Measurements from ENCODE around the gene TMEM200C. TPM values are rescaled to one million over a fixed set of nuclear protein-coding genes. Genes with fewer than 3 reads are reported as not detected.

TMEM200C gene
- polyA plus RNA-seq (2014; cell fraction: cytosol; rRNA removed): 0.93 and 1.7 TPM in 2 replicates
- polyA plus RNA-seq (2014; cell fraction: nucleus; rRNA removed): 1.2 and 2.1 TPM in 2 replicates

- peak; percentile 8 for DNase-seq (ENCODE audit: low spot score)
These were observed at the start of gene TMEM200C for GRCh38 chr18:5895299-5895875. Gene TMEM200C, minus strand, starts transcription at chr18:5895522. Its CDS starts 3,459 bp downstream, at chr18:5892063.

- DNase-seq (ENCODE audit: low spot score): no peak
These were observed 49.1 kb upstream of the TMEM200C start for GRCh38 chr18:5944448-5944847.

- no peak for DNase-seq (ENCODE audit: low spot score)
These were observed 48.2 kb upstream of the TMEM200C start for GRCh38 chr18:5943514-5943913.

- no peak for DNase-seq (ENCODE audit: low spot score)
These were observed 47.3 kb upstream of the TMEM200C start for GRCh38 chr18:5942591-5942990.

- no peak for DNase-seq (ENCODE audit: low spot score)
These were observed 46.6 kb upstream of the TMEM200C start for GRCh38 chr18:5941890-5942289.

GRCh38 chr18:5939801-5940667, 44.7 kb upstream of the TMEM200C start:
- DNase-seq (ENCODE audit: low spot score): no peak

- DNase-seq (ENCODE audit: low spot score): no peak
These were observed 42.5 kb upstream of the TMEM200C start for GRCh38 chr18:5937795-5938194.

GRCh38 chr18:5937121-5937520, 41.8 kb upstream of the TMEM200C start:
- no peak for DNase-seq (ENCODE audit: low spot score)

GRCh38 chr18:5930789-5931188, 35.5 kb upstream of the TMEM200C start:
- DNase-seq (ENCODE audit: low spot score): no peak

GRCh38 chr18:5918205-5918858, 23.0 kb upstream of the TMEM200C start:
- no peak for DNase-seq (ENCODE audit: low spot score)

GRCh38 chr18:5914951-5915350, 19.6 kb upstream of the TMEM200C start:
- DNase-seq (ENCODE audit: low spot score): no peak

GRCh38 chr18:5914016-5914415, 18.7 kb upstream of the TMEM200C start:
- no peak for DNase-seq (ENCODE audit: low spot score)

- no peak for DNase-seq (ENCODE audit: low spot score)
These were observed 17.2 kb upstream of the TMEM200C start for GRCh38 chr18:5912566-5912965.

GRCh38 chr18:5909125-5909524, 13.8 kb upstream of the TMEM200C start:
- no peak for DNase-seq (ENCODE audit: low spot score)

GRCh38 chr18:5903386-5903785, 8.1 kb upstream of the TMEM200C start:
- no peak for DNase-seq (ENCODE audit: low spot score)

GRCh38 chr18:5900262-5900661, 4.9 kb upstream of the TMEM200C start:
- no peak for DNase-seq (ENCODE audit: low spot score)

- no peak for DNase-seq (ENCODE audit: low spot score)
These were observed 4.5 kb upstream of the TMEM200C start for GRCh38 chr18:5899835-5900234.

- DNase-seq (ENCODE audit: low spot score): peak; percentile 31
These were observed 786 bp upstream of the TMEM200C start for GRCh38 chr18:5895876-5896740.

GRCh38 chr18:5894611-5895298, 567 bp downstream of the TMEM200C start:
- peak; percentile 20 for DNase-seq (ENCODE audit: low spot score)

GRCh38 chr18:5893956-5894610, 1.2 kb downstream of the TMEM200C start:
- no peak for DNase-seq (ENCODE audit: low spot score)

Data from SK-N-DZ (cell line).